GM10248 (cell line): ENCODE data around the gene SLC2A4.
A peak's percentile ranks its signal among the peaks of the same experiment; 100 is the strongest.

Experiments used
- CTCF ChIA-PET: fragments of 300-600 bp; sonication (Branson Sonifier 250); formaldehyde crosslinking; extraction: SDS; loops from one replicate; lab custom pipeline; 2021; ENCODE audit warnings: antibody characterized with exemption; lab: Yijun Ruan, JAX
- POLR2A ChIA-PET: fragments of 350-650 bp; sonication (Branson Sonifier 250); formaldehyde crosslinking; extraction: SDS; loops from one replicate; lab custom pipeline; 2020; ENCODE audit warnings: antibody characterized with exemption; lab: Yijun Ruan, JAX
- DNase-seq: peaks from one replicate; pipeline ENCODE4 v3.0.0; 2012; ENCODE audit errors: extremely low spot score
- CTCF ChIP-seq: IDR thresholded peaks from 2 replicates; pipeline ENCODE4 v1.5.1; 2012; ENCODE audit warnings: mild to moderate bottlenecking, low read depth; ENCODE audit errors: extremely low read depth, missing control alignments, control extremely low read depth

SLC2A4 gene

GRCh38 chr17:7259555-7259889 lies 22.0 kb upstream of the SLC2A4 start:
- no peak for TF ChIP-seq CTCF
- POLR2A ChIA-PET = interaction anchor here (1.5 kb wide), 1 partner anchor 25 kb away, joined by 3 read pairs; no protein-coding TSS in a partner anchor
- no peak for DNase-seq
- CTCF ChIA-PET = interaction anchor here (0.9 to 1.6 kb wide), 2 partner anchors 33 to 37 kb away, joined by 4 to 5 read pairs; no protein-coding TSS in a partner anchor

- no peak for DNase-seq
- CTCF ChIA-PET = interaction anchor here (0.9 to 1.6 kb wide), 2 partner anchors 32 to 36 kb away, joined by 4 to 5 read pairs; no protein-coding TSS in a partner anchor
- no peak for TF ChIP-seq CTCF
- POLR2A ChIA-PET = interaction anchor here (1.5 kb wide), 1 partner anchor 25 kb away, joined by 3 read pairs; no protein-coding TSS in a partner anchor
These were observed 21.4 kb upstream of the SLC2A4 start for GRCh38 chr17:7260151-7260550.

GRCh38 chr17:7260651-7261378 lies 20.7 kb upstream of the SLC2A4 start:
- no peak for TF ChIP-seq CTCF
- ChIA-PET POLR2A (interaction anchor here (0.6 kb wide), 1 partner anchor 135 kb away, joined by 3 read pairs; no protein-coding TSS in a partner anchor), CTCF (interaction anchor here (1.6 kb wide), 2 partner anchors 31 to 36 kb away, joined by 4 to 6 read pairs; no protein-coding TSS in a partner anchor)
- no peak for DNase-seq

- peak; percentile 59 for DNase-seq
- CTCF ChIA-PET = interaction anchor here (1.6 kb wide), 1 partner anchor 35 kb away, joined by 6 read pairs; no protein-coding TSS in a partner anchor
- TF ChIP-seq CTCF = no peak
- POLR2A ChIA-PET = interaction anchor here (0.6 kb wide), 2 partner anchors 68 to 134 kb away, joined by 3 read pairs; partner anchors contain the start of gene NEURL4
These were observed 19.9 kb upstream of the SLC2A4 start for GRCh38 chr17:7261379-7262191.

GRCh38 chr17:7262192-7262934 lies 19.2 kb upstream of the SLC2A4 start, which contains the start of gene CLDN7:
Gene CLDN7 (minus strand): TSS chr17:7262478. CDS start chr17:7262043, 435 bp downstream.
- POLR2A ChIA-PET = no interaction called here
- CTCF ChIA-PET = interaction anchor here (1.6 kb wide), 1 partner anchor 34 kb away, joined by 6 read pairs; no protein-coding TSS in a partner anchor
- no peak for DNase-seq
- TF ChIP-seq CTCF = no peak
